Left ventricle myocardium inferior (tissue), 1 donor: ENCODE results near the gene DCST2. TPM values are rescaled to one million over a fixed set of nuclear protein-coding genes. Genes with fewer than 3 reads are reported as not detected.
"Not testable (repeated sequence)": the region's sequence is repeated elsewhere in the genome, so short reads cannot be mapped to it uniquely, and the experiment has no call there.

ENCODE experiments used
- DNase-seq: peaks from one replicate; pipeline ENCODE4 v3.0.0-alpha.2; 2020
- H3K27ac ChIP-seq: fragments of 200-600 bp; replicated peaks from 2 replicates; pipeline ENCODE4 v1.8.0; 2021
- H3K27me3 ChIP-seq: fragments of 200-600 bp; 2 replicates; pipeline ENCODE4 v1.8.0; 2021; ENCODE audit warnings: low read depth
- H3K36me3 ChIP-seq: fragments of 200-600 bp; 2 replicates; pipeline ENCODE4 v1.8.0; 2021
- H3K4me1 ChIP-seq: fragments of 200-600 bp; 2 replicates; pipeline ENCODE4 v1.8.0; 2021
- H3K4me3 ChIP-seq: fragments of 200-600 bp; 2 replicates; pipeline ENCODE4 v1.8.0; 2021; ENCODE audit warnings: mild to moderate bottlenecking, moderate library complexity
- H3K9me3 ChIP-seq: fragments of 200-600 bp; replicated peaks from 2 replicates; pipeline ENCODE4 v1.8.0; 2021
- intact Hi-C: fragments of 100-400 bp; cut with micrococcal nuclease; formaldehyde crosslinking; loops from one replicate; pipeline ENCODE4 v1.11.0; 2022
- total RNA-seq: library from RNA; stranded (reverse); fragmentation: NEBNext Ultra II Directional; extraction: Animal tissue kit (Norgen Biotek cat#: 25700); gene quantifications from one replicate; pipeline ENCODE4 v1.2.1, GENCODE V29; 2021
- TF ChIP-seq, protein P1 (sequence below): fragments of 200-600 bp; IDR thresholded peaks from 2 replicates; pipeline ENCODE4 v1.8.0; 2021; ENCODE audit warnings: antibody characterized with exemption, mild to moderate bottlenecking, borderline replicate concordance
- donor health status: DM: no; HTN: yes; CAD: no; lungs with severe emphysema.

The DCST2 gene
- total RNA-seq, 1 donor from 2014 or later, result not detected

DNA sequence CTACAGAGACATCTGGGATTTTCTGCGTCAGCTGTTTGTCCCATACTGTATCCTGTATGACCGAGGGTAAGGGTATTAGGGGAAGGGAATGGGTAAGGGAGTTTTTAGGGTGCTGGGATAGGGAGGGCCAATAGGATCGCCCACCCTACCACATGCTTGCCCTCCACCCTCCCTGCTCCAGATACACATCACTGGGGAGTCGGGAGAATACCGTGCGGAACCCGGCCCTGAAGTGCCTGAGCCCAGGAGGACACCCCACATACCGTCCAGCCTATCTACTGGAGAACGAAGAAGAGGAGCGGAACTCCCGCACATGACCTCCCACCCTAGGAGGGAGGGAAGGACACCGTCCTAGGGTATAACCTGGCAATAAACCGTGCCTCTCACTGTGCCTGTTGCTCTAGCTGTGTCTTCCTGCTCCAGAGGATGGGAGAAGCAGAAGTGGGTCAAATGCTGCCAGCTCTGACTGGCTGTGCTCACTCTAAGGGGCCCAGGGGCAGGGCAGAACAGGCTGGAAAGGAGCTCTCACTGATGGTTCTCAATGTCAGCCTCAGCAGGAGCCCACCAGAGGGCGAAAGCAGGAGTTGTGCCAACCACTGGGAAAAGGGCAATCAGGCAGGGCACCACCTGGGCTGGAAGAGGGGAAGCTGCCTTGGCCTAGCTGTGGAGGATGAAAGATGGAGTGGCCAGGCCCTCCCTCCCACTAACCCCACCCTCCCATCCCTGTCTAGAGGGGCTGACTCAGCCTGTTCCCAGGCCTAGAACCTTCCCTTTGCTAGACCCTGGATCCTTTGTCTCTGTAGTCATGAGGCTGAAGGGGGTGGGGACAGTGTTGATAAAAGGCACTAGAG is 40.6 kb downstream of the DCST2 start:
- no peak overlapping the region for H3K27ac ChIP-seq
- intact Hi-C loops, result no loop called here
- TF ChIP-seq, protein P1, sequence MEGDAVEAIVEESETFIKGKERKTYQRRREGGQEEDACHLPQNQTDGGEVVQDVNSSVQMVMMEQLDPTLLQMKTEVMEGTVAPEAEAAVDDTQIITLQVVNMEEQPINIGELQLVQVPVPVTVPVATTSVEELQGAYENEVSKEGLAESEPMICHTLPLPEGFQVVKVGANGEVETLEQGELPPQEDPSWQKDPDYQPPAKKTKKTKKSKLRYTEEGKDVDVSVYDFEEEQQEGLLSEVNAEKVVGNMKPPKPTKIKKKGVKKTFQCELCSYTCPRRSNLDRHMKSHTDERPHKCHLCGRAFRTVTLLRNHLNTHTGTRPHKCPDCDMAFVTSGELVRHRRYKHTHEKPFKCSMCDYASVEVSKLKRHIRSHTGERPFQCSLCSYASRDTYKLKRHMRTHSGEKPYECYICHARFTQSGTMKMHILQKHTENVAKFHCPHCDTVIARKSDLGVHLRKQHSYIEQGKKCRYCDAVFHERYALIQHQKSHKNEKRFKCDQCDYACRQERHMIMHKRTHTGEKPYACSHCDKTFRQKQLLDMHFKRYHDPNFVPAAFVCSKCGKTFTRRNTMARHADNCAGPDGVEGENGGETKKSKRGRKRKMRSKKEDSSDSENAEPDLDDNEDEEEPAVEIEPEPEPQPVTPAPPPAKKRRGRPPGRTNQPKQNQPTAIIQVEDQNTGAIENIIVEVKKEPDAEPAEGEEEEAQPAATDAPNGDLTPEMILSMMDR, result no peak
- H3K4me3 ChIP-seq, result no peak overlapping the region
- H3K27me3 ChIP-seq, result no peaks in the 10 kb centered on the region
- H3K36me3 ChIP-seq, result peaks cover 39% of the 10 kb centered on the region
- peaks cover 16% of the 10 kb centered on the region for H3K4me1 ChIP-seq
- DNase-seq, result no peak
- H3K9me3 ChIP-seq, result no peaks in the 10 kb centered on the region

- H3K36me3 ChIP-seq, result peaks cover 50% of the 10 kb centered on the region
- no peaks in the 10 kb centered on the region for H3K9me3 ChIP-seq
- no peak overlapping the region for H3K27ac ChIP-seq
- TF ChIP-seq, protein P1, result no peak
- peaks cover 12% of the 10 kb centered on the region for H3K4me1 ChIP-seq
- no peak overlapping the region for H3K4me3 ChIP-seq
- no peaks in the 10 kb centered on the region for H3K27me3 ChIP-seq
- intact Hi-C loops, result no loop called here
- DNase-seq, result no peak
Observed at GRCh38 chr1:154990276-154990675, 43.3 kb downstream of the DCST2 start.

DNA sequence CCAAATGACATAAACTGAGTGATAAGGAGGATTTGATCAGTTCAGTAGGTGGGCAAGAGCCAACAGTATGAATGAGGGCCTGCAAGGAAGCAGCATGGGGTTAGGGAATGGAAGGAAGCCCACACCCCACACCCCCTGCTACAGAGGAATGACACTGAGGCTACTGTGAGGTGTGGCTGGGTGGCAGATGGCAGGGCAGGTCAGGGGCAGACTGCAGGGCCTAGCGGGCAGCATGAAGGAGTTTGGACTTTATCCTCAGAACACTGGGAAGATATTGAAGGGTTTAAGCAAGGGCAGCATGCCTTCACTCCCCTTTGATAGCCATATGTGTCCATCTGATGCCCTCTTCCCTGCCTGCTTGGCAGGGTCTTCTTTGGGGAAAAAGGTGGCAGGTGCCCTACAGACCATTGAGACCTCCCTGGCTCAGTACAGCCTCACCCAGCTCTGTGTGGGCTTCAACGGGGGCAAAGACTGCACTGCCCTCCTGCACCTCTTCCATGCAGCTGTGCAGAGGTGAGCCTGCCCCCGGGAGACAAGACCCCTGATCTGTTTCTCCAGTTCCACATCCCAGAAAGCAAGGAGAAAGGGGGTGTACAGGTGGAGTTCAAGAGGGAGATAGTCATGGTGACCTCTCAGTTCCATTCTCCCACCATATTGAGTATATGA is 44.3 kb downstream of the DCST2 start:
- intact Hi-C loops, result no loop called here
- no peaks in the 10 kb centered on the region for H3K9me3 ChIP-seq
- H3K27ac ChIP-seq, result no peak overlapping the region
- H3K4me1 ChIP-seq, result peaks cover 17% of the 10 kb centered on the region
- H3K36me3 ChIP-seq, result peaks cover 50% of the 10 kb centered on the region
- TF ChIP-seq, protein P1, result no peak
- DNase-seq, result no peak
- no peak overlapping the region for H3K4me3 ChIP-seq
- no peaks in the 10 kb centered on the region for H3K27me3 ChIP-seq

GRCh38 chr1:154988058-154988954 is 45.3 kb downstream of the DCST2 start:
- TF ChIP-seq, protein P1, result no peak
- Histone ChIP-seq H3K36me3 (peaks cover 50% of the 10 kb centered on the region), H3K4me1 (peaks cover 27% of the 10 kb centered on the region), H3K27ac (no peak overlapping the region), H3K4me3 (no peak overlapping the region), H3K9me3 (no peaks in the 10 kb centered on the region), H3K27me3 (no peaks in the 10 kb centered on the region)
- intact Hi-C loops, result no loop called here
- DNase-seq, result no peak

- H3K4me3 ChIP-seq, result no peak overlapping the region
- no peak for DNase-seq
Observed at GRCh38 chr1:154987326-154987725, 46.3 kb downstream of the DCST2 start.

DNA sequence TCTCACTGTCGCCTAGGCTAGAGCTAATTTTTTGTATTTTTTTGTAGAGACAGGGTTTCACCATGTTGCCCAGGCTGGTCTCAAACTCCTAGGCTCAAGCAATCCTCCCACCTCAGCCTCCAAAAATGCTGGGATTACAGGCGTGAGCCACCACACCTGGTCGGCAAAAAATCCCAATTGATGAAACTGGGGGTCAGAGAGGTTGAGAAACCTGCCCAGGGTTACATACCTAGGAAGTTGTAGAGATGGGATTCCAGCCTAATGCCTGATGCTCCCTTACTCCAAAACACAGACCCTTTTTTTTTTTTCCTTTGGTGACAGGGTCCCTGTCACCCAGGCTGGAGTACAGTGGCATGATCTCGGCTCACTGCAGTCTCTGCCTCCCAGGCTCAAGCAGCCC is 46.8 kb downstream of the DCST2 start:
- DNase-seq, H3K27ac ChIP-seq, H3K27me3 ChIP-seq, H3K9me3 ChIP-seq, H3K4me3 ChIP-seq, intact Hi-C loops: not testable (repeated sequence)
- H3K36me3 ChIP-seq, result peaks cover 43% of the 10 kb centered on the region
- H3K4me1 ChIP-seq, result peaks cover 35% of the 10 kb centered on the region

More at GRCh38 chr1:154987326-154987725, 46.3 kb downstream of the DCST2 start:
- no peaks in the 10 kb centered on the region for H3K9me3 ChIP-seq
- intact Hi-C loops, result no loop called here
- TF ChIP-seq, protein P1, result no peak
- H3K27ac ChIP-seq, result no peak overlapping the region
- H3K36me3 ChIP-seq, result peaks cover 44% of the 10 kb centered on the region
- no peaks in the 10 kb centered on the region for H3K27me3 ChIP-seq
- peaks cover 34% of the 10 kb centered on the region for H3K4me1 ChIP-seq
